Fibroblast of gingiva (primary cell): ENCODE results near the gene ANKFN1.
"Not testable (repeated sequence)": the region's sequence is repeated elsewhere in the genome, so short reads cannot be mapped to it uniquely, and the experiment has no call there.

Experiments used
- DNase-seq: peaks from one replicate; pipeline ENCODE4 v3.0.0-alpha.2; 2011; ENCODE audit warnings: low read depth

The ANKFN1 gene

GRCh38 chr17:56184650-56185049 lies 31.4 kb downstream of the ANKFN1 start:
- peak; percentile 20 for DNase-seq

GRCh38 chr17:56185491-56186221 lies 32.4 kb downstream of the ANKFN1 start:
- DNase-seq, result peak; percentile 42

GRCh38 chr17:56186222-56186786 lies 33.0 kb downstream of the ANKFN1 start:
- DNase-seq, result peak; percentile 63

- no peak for DNase-seq
These were observed 50.2 kb downstream of the ANKFN1 start for GRCh38 chr17:56203430-56203829.

GRCh38 chr17:56206351-56206750 lies 53.1 kb downstream of the ANKFN1 start:
- DNase-seq, result no peak

GRCh38 chr17:56213031-56213430 lies 59.8 kb downstream of the ANKFN1 start:
- peak; percentile 15 for DNase-seq

GRCh38 chr17:56217921-56218320 lies 64.6 kb downstream of the ANKFN1 start:
- no peak for DNase-seq

- DNase-seq, result no peak
These were observed 69.0 kb downstream of the ANKFN1 start for GRCh38 chr17:56222255-56222654.

- DNase-seq, result peak; percentile 74
These were observed 77.4 kb downstream of the ANKFN1 start for GRCh38 chr17:56230660-56231059.

GRCh38 chr17:56231252-56231651 lies 78.0 kb downstream of the ANKFN1 start:
- no peak for DNase-seq

GRCh38 chr17:56231693-56232092 lies 78.4 kb downstream of the ANKFN1 start:
- no peak for DNase-seq

GRCh38 chr17:56244268-56244890 lies 91.1 kb downstream of the ANKFN1 start:
- no peak for DNase-seq

- no peak for DNase-seq
These were observed 94.5 kb downstream of the ANKFN1 start for GRCh38 chr17:56247816-56248215.

- DNase-seq, result no peak
These were observed 103.8 kb downstream of the ANKFN1 start for GRCh38 chr17:56257075-56257474.

GRCh38 chr17:56260376-56261002 lies 107.2 kb downstream of the ANKFN1 start:
- DNase-seq, result peak; percentile 53

- DNase-seq, result no peak
These were observed 109.5 kb downstream of the ANKFN1 start for GRCh38 chr17:56262803-56263202.

GRCh38 chr17:56269556-56270389 lies 116.5 kb downstream of the ANKFN1 start:
- DNase-seq, result peak; percentile 45

- no peak for DNase-seq
These were observed 121.2 kb downstream of the ANKFN1 start for GRCh38 chr17:56274491-56274890.

- no peak for DNase-seq
These were observed 131.2 kb downstream of the ANKFN1 start for GRCh38 chr17:56284482-56284881.

- DNase-seq, result not testable (repeated sequence)
These were observed 135.5 kb downstream of the ANKFN1 start for GRCh38 chr17:56288786-56289185.

- DNase-seq, result no peak
These were observed 136.0 kb downstream of the ANKFN1 start for GRCh38 chr17:56289321-56289720.
